ACC112 (cell line): Measurements from ENCODE around the gene PRPF40B.

Experiments used
- H2AFZ ChIP-seq: fragments of 200-600 bp; sonication (generic); one replicate; pipeline ENCODE4 v1.6.0; 2017; ENCODE audit warnings: antibody characterized with exemption, low read length; ENCODE audit not compliant: unreplicated experiment
- H3K27ac ChIP-seq: fragments of 200-600 bp; sonication (generic); 2 replicates; pipeline ENCODE4 v1.5.1; 2014; ENCODE audit warnings: low read depth, mild to moderate bottlenecking, antibody characterized with exemption, low read length, moderate library complexity
- H3K27me3 ChIP-seq: fragments of 200-600 bp; sonication (generic); 2 replicates; pipeline ENCODE4 v1.6.1; 2014; ENCODE audit warnings: mild to moderate bottlenecking, antibody characterized with exemption, low read length, moderate library complexity, mixed read lengths; ENCODE audit not compliant: insufficient read depth
- H3K36me3 ChIP-seq: fragments of 200-600 bp; sonication (generic); 2 replicates; pipeline ENCODE4 v1.6.1; 2016; ENCODE audit warnings: mild to moderate bottlenecking, antibody characterized with exemption, low read length, moderate library complexity, mixed read lengths; ENCODE audit not compliant: insufficient read depth
- H3K4me1 ChIP-seq: fragments of 200-600 bp; sonication (generic); one replicate; pipeline ENCODE4 v1.6.1; 2016; ENCODE audit warnings: low read length, mixed read lengths; ENCODE audit not compliant: insufficient read depth, unreplicated experiment, control insufficient read depth
- H3K4me3 ChIP-seq: fragments of 200-600 bp; sonication (generic); 2 replicates; pipeline ENCODE4 v1.5.1; 2014; ENCODE audit warnings: mild to moderate bottlenecking, low read depth, low read length
- H3K79me2 ChIP-seq: fragments of 200-600 bp; sonication (generic); one replicate; pipeline ENCODE4 v1.6.0; 2016; ENCODE audit warnings: low read length; ENCODE audit not compliant: control insufficient read depth, unreplicated experiment, insufficient read depth

PRPF40B gene

DNA sequence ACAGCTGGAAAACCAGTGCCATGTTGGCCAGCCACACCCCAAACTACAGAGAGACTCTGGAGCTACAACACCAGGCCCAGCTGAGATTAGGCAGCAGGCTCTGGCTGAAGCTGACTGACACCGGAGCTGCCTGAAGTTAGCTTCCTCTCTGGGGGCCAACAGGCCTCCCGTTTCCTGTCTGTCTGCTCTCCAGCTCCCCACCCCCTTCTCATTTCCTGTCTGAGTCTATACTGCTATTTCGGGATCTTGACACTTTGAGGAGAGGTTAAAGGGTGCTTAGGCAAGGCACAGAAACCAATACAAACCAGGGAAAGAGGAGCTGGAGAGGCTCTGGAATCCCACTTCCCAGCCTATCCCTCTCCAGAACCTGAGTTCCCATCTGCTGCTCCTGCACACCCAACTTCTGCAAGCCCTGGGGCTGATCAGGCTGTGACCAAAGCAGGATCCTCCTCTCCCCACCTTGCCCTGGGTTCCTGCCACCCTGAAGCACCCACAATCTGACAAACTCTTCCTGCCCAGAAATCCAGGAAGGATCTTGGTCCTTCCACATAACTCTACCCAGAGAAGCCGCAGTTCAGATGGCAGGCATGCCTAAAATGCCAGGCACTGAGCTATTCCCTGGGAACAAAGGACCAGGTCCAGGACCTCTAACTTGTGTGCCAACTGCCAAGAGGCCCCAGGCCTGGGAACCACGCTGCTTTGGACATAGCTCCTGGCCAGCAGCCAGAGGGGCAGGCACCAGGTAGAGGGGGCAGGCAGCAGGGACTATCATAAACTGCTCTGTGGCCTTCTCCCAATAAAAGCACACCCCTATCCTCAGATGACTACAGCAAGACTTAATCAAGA, 39.9 kb downstream of the PRPF40B start:
- Histone ChIP-seq H3K79me2 (peaks cover 10% of the 10 kb centered on the region), H3K36me3 (peaks cover 6% of the 10 kb centered on the region; the same call in 1 of the 2 replicates), H3K4me1 (peaks cover 28% of the 10 kb centered on the region), H2AFZ (no peak overlapping the region), H3K4me3 (no peak overlapping the region), H3K27ac (peak overlapping the region; percentile 81), H3K27me3 (no peaks in the 10 kb centered on the region)

DNA sequence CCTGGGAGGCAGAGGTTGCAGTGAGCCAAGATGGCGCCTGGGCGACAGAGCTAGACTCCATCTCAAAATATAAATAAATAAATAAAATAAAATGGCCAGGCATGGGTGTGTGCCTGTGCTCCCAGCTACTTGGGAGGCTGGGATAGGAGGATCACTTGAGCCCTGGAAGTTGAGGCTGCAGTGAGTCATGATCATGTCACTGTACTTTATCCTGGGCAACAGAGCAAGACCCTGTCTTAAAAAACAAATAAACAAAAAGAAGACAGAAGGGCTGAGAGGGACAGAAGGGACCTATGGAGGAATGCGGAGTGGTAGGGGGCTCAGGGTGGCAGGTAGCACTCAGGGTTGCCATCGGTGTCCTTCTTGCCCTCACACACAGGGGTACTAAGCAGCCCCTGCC, 40.8 kb downstream of the PRPF40B start:
- Histone ChIP-seq H3K36me3 (peaks cover 6% of the 10 kb centered on the region; the same call in 1 of the 2 replicates), H3K27ac (peak overlapping the region; percentile 81), H3K4me3 (no peak overlapping the region), H3K79me2 (peaks cover 14% of the 10 kb centered on the region), H3K4me1 (peaks cover 28% of the 10 kb centered on the region), H3K27me3 (no peaks in the 10 kb centered on the region), H2AFZ (no peak overlapping the region)

DNA sequence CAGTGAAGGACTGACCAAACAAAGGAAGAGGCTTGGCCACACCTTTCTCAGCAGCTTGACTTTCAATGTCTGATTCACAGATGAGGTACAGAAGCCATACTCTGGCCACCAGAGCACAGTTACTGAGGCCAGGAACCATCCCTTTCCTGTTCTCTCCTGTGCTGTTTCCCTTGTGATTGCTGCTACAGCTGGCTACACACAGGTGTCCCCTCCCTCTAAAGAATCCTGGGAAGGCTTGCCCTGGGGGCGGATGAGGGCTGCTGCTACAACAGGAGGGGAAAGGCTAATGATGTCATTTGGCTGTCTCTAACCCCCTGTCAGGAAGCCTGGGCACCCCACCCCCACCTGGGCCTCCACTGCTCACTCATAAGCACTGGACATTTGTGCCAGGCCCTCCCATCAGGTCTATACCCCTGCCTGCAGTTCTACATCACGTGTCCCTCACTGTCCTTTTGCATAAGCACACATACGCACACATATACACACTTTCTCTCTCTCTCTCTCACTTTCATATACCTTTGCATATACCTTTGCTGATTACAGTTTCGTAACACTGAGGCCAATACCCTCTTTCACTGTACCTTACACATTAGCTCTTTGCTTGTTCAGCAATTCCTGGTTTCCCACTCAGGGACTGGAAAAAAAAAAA, 41.4 kb downstream of the PRPF40B start:
- peaks cover 19% of the 10 kb centered on the region for H3K79me2 ChIP-seq
- peak overlapping the region; percentile 36; the same call in 1 of the 2 replicates for H3K27ac ChIP-seq
- H3K4me3 ChIP-seq = no peak overlapping the region
- H3K27me3 ChIP-seq = no peaks in the 10 kb centered on the region
- no peak overlapping the region for H2AFZ ChIP-seq
- peaks cover 28% of the 10 kb centered on the region for H3K4me1 ChIP-seq
- peaks cover 6% of the 10 kb centered on the region; the same call in 1 of the 2 replicates for H3K36me3 ChIP-seq

DNA sequence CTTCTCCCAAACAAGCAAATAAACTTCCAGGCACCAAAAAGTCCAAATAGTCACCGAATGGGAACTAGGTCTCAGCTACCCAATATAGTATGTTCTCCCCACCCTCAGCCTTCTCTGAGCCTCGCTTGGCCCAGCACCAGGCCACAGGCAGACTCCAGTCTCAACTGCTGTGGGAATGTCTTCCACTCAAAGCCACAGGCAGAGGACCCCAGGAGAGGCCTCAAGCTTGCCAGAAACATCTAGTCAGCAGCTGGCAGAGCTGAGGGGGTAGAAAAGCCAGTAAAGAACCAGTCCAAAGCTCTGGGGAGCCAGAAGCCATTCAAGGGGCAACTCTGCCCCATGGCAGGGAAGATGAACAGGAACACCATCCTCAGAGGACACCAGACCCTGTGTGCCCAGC, 42.0 kb downstream of the PRPF40B start:
- Histone ChIP-seq H2AFZ (no peak overlapping the region), H3K27ac (no peak overlapping the region), H3K4me3 (no peak overlapping the region), H3K27me3 (no peaks in the 10 kb centered on the region), H3K36me3 (peaks cover 6% of the 10 kb centered on the region; the same call in 1 of the 2 replicates), H3K79me2 (peaks cover 24% of the 10 kb centered on the region), H3K4me1 (peaks cover 28% of the 10 kb centered on the region)

DNA sequence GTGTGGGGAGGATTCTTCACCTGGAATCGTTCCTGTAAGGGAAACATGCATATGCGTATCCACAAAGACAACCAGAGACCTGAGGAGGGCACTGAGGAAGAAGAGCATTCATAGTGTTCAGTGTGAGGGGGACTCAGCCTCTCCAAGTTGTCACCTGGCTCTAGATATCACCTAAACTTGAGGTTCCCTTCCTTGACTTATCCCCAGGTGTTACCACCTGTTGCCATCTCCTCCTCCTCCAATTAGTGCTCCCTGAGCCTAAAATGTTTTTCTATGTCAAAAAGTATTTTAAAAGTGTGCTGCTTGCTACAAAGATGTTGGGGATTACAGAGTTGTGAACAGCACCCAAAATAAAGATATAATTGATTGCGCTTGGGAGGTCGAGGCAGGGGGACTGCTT, 42.8 kb downstream of the PRPF40B start:
- peaks cover 28% of the 10 kb centered on the region for H3K4me1 ChIP-seq
- H3K4me3 ChIP-seq = no peak overlapping the region
- H3K27me3 ChIP-seq = no peaks in the 10 kb centered on the region
- H2AFZ ChIP-seq = no peak overlapping the region
- H3K79me2 ChIP-seq = peaks cover 24% of the 10 kb centered on the region
- peaks cover 6% of the 10 kb centered on the region; the same call in 1 of the 2 replicates for H3K36me3 ChIP-seq
- H3K27ac ChIP-seq = no peak overlapping the region

DNA sequence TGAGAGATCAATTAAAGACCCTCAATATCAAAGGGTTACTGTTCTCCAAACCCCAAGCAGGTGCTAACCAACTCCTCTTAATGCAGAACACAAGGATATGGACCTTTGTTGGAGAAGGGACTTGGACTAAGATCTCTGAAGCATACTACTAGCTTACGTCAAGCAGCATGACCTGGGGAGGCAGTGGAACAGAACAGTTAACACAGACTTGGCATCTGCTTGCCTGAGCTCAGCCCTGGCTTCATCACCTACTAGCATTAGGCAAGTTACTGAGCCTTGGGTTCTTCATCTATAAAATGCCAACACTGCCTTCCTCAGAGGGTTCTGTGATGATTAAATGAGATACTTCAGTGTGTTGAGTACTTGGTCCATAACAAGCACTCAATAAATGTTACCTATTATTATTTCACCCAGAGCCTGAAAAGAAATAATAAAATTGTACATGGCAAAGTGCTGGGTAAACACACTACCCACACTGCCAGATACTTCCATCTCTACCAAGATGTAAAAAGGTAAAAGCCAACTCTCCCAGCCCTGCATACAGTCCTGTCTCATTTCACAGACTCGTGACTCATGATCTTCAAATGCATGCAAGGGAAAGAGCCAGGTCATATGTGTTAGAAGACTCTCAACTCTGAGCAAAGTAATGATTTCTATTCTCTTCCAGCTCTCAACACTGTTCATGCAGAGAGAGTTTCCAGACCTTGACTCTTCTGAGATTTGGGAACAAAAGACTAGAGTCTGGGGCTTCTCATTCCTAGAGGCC, 44.1 kb downstream of the PRPF40B start:
- Histone ChIP-seq H3K27me3 (no peaks in the 10 kb centered on the region), H3K79me2 (peaks cover 36% of the 10 kb centered on the region), H3K4me1 (peaks cover 37% of the 10 kb centered on the region), H2AFZ (no peak overlapping the region), H3K27ac (no peak overlapping the region), H3K36me3 (no peaks in the 10 kb centered on the region), H3K4me3 (no peak overlapping the region)

DNA sequence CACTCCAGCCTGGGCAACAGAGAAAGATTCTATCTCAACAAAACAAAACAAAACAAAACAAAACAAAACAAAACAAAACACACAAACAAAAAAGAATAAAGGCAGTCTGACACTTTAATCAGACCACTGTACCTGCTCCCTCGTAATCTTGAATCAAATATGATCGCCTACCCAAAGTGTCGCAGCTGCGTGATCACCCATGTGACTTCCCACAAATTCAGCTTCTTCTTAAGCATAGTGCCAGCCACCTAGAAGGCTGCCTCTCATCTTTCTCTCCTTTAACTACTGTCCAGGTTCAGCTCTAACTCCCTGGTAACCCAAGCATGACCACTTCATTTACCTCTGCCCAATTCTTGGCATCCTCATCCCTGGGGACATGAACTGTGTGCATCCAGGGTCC, 46.4 kb downstream of the PRPF40B start:
- no peak overlapping the region for H2AFZ ChIP-seq
- no peaks in the 10 kb centered on the region for H3K27me3 ChIP-seq
- H3K4me3 ChIP-seq = no peak overlapping the region
- no peaks in the 10 kb centered on the region for H3K36me3 ChIP-seq
- H3K4me1 ChIP-seq = peaks cover 38% of the 10 kb centered on the region
- peaks cover 47% of the 10 kb centered on the region for H3K79me2 ChIP-seq
- no peak overlapping the region for H3K27ac ChIP-seq

DNA sequence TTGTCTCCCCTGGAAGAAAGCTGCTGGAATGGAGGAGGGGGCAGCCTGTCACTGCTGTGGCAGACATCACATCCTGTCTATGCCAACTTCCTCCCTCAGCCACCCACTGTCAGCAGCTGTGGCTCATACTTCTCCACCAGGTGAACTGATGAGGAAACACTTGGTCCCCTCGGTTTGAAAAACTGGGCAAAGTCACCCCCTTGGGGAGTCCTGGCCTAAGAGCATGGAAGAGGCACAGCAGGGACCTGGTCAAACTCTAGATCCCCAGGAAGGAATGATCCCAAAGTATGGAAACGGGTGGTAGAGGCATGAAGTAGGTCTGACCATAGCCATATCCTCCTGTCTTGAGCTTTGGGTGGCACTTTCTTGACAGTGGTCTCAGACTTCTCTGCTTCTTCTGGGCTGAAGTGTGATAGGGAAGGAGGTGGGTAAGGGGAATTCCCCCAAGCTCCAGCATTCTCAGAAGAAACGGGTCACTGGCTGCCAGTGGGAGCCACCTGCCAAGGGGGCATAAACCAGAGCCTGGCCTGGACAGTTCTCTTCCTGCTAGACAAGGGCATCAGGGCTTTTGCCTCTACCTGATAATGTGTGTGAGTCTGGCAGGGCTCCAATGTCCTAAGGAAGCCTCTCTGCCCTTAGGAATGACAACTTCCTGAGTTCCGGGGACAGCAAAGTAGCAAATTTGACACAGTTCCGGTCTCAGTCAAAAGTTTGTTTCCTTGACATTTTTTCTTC, 47.8 kb downstream of the PRPF40B start:
- H3K79me2 ChIP-seq = peaks cover 60% of the 10 kb centered on the region
- H3K4me3 ChIP-seq = no peak overlapping the region
- no peaks in the 10 kb centered on the region for H3K36me3 ChIP-seq
- H3K27me3 ChIP-seq = no peaks in the 10 kb centered on the region
- H3K27ac ChIP-seq = no peak overlapping the region
- H2AFZ ChIP-seq = no peak overlapping the region
- peaks cover 34% of the 10 kb centered on the region for H3K4me1 ChIP-seq

DNA sequence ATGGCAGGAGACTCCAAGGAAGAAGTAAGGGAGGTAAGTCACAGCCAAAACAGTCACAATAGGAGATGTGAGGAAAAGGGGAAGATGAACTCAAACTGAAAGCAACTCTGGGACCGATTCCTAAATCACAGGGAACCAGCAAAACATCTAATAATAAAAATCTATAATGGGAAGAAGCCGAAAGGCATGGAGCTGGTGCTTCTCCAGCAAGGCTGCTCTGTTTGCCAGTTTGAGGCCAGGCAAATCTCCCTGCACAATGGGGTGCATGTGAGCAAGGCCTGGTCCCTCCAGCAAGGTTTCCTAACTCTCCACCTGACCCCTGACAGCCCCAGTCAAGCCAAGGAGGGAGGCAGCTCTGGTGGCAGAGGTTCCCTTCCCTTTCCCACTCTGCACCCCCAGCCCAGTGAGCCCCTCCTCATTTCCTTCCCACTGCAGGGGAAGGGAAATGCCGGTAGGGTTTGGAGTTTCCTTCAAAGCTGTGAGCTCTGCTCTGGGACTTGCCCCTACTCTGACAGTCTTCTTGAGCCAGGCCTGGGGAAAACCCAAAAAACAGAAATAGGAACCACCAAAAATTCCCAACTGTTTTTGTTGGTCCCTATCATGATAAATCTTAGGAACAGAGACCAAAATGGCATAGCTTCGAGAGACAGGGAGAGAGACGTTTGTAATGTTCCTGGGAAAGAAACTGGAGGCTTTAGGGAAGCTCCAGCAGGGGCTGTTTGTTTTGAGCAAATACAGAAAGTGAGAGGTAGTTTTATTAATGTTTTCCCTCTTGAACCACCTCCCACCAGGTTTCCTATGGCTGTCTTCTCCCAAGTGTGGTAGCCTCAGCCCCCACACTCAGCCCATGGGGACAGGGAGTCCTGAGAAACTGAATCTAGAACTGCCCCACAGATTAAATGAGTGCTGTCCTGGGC, 49.2 kb downstream of the PRPF40B start:
- Histone ChIP-seq H3K4me1 (peaks cover 34% of the 10 kb centered on the region), H3K4me3 (no peak overlapping the region; the same call in 1 of the 2 replicates), H3K36me3 (no peaks in the 10 kb centered on the region), H3K79me2 (peaks cover 64% of the 10 kb centered on the region), H3K27me3 (no peaks in the 10 kb centered on the region), H2AFZ (no peak overlapping the region), H3K27ac (peak overlapping the region; percentile 89)
